ENCODE data around the gene RHOA. TPM values are rescaled to one million over a fixed set of nuclear protein-coding genes. Genes with fewer than 3 reads are reported as not detected.
A peak's percentile ranks its signal among the peaks of the same experiment; 100 is the strongest.

Gene RHOA
- total and polyA plus RNA-seq, 2 of the 13 experiments (the other 11 are each of a cell fraction or from before 2014, with no cell fraction given): 131 to 177 TPM

- TF ChIP-seq ZNF564 (CRISPR knock-in tag; IDR thresholded peaks at IDR 0.05) (no peak; the same call in 1 of the 2 replicates), ZNF331 (CRISPR knock-in tag; IDR thresholded peaks at IDR 0.05) (no peak), PATZ1 (CRISPR knock-in tag; IDR thresholded peaks at IDR 0.05) (no peak), ZSCAN20 (CRISPR knock-in tag; IDR thresholded peaks at IDR 0.05; ENCODE audit: borderline replicate concordance) (no peak; the same call in 1 of the 2 replicates), ZNF790 (CRISPR knock-in tag; IDR thresholded peaks at IDR 0.05; ENCODE audit: borderline replicate concordance) (peak; percentile 65; the same call in 1 of the 2 replicates), ZNF850 (CRISPR knock-in tag; conservative IDR thresholded peaks at IDR 0.05) (no peak), ZNF616 (CRISPR knock-in tag; IDR thresholded peaks at IDR 0.05; ENCODE audit: low read depth) (no peak), ZBTB7B (CRISPR knock-in tag; IDR thresholded peaks at IDR 0.05) (peak; percentile 84), ZNF879 (CRISPR knock-in tag; IDR thresholded peaks at IDR 0.05) (no peak), MXI1 (IDR thresholded peaks at IDR 0.05; ENCODE audit: borderline replicate concordance, low read depth, low read length) (peak; percentile 60; the same call in 1 of the 3 replicates), NFKB2 (CRISPR knock-in tag; IDR thresholded peaks at IDR 0.05; ENCODE audit: borderline replicate concordance) (no peak; the same call in 1 of the 2 replicates), HNF4G (IDR thresholded peaks at IDR 0.05; ENCODE audit: borderline replicate concordance, low read depth, low read length) (peak; percentile 89), HNF4G (CRISPR knock-in tag; IDR thresholded peaks at IDR 0.05; ENCODE audit: borderline replicate concordance, low read depth) (peak; percentile 43; the same call in 1 of the 2 replicates), SNAI1 (CRISPR knock-in tag; IDR thresholded peaks at IDR 0.05; ENCODE audit: borderline replicate concordance) (no peak), NFAT5 (CRISPR knock-in tag; IDR thresholded peaks at IDR 0.05) (no peak)
- TF ChIP-seq, protein P1, sequence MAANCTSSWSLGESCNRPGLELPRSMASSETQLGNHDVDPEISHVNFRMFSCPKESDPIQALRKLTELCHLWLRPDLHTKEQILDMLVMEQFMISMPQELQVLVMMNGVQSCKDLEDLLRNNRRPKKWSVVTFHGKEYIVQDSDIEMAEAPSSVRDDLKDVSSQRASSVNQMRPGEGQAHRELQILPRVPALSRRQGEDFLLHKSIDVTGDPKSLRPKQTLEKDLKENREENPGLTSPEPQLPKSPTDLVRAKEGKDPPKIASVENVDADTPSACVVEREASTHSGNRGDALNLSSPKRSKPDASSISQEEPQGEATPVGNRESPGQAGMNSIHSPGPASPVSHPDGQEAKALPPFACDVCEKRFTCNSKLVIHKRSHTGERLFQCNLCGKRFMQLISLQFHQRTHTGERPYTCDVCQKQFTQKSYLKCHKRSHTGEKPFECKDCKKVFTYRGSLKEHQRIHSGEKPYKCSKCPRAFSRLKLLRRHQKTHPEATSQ (CRISPR knock-in tag; IDR thresholded peaks at IDR 0.05; ENCODE audit: borderline replicate concordance): no peak; the same call in 1 of the 2 replicates
- TF ChIP-seq, protein P2, sequence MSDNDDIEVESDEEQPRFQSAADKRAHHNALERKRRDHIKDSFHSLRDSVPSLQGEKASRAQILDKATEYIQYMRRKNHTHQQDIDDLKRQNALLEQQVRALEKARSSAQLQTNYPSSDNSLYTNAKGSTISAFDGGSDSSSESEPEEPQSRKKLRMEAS (IDR thresholded peaks at IDR 0.05): peak; percentile 78
- TF ChIP-seq, protein P3, sequence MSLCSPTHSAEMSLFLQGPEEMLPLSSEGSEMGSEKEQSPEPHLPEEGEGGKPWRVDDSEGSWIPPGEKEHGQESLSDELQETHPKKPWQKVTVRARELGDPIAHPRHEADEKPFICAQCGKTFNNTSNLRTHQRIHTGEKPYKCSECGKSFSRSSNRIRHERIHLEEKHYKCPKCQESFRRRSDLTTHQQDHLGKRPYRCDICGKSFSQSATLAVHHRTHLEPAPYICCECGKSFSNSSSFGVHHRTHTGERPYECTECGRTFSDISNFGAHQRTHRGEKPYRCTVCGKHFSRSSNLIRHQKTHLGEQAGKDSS (CRISPR knock-in tag; IDR thresholded peaks at IDR 0.05; ENCODE audit: borderline replicate concordance, low read depth): peak; percentile 69; the same call in 1 of the 2 replicates
Observed at GRCh38 chr3:49422379-49423248, 10.8 kb upstream of the RHOA start, which contains the start of gene AMT (continued).
